ENCODE results near the gene RPL32.
A peak's percentile ranks its signal among the peaks of the same experiment; 100 is the strongest.

Gene RPL32

DNA sequence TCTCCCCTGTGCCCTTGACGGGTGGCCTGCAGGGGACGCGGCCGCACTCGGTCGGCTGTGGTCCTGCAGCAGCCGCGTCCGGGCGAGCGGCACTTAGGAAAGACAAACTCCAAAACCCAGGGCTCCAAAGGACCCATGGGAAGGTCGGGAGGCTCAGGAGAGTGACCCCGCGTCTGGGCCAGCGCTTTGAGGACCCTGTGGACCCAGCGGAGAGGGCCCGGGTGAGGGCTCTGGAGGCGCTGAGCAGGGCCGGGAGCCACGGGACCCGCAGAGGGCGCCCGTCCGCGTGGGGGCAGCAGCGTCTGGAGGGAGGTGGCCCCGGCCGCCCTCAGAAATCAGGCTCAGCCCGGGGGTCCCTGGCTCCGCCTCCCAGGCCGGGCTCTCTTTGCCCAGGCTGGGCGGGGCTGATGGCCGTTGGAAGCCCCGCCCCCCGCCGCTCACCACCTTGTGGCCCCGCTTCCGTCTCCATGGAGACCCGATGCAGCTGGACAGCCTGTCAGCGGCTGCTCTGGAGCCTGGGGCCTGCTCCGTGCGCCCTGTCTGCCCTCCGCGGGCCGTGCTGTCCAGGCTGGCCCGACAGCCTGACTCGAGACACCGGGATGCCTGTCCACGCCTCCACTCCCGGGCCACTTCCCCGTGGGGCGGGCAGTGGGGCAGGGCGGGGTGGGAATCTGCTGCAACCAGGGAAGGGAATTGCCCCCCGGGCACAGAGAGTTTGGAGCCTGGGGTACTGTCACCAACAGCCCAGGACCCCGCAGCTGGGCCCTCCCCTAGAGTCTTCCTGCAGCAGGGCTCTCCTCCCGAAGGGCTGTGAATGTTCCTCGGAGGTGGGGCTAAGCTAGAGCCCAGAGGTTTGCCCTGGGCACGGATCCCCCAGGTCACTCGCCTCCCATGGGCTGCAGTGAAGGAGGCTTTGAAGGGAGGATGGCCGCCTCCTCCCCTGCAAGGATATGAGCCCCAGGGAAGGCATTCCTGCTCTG, 34.8 kb upstream of the RPL32 start:
- in situ Hi-C loops (cut with HindIII; ENCODE audit: low sequenced_read_pairs), result no loop called here
- no peak for DNase-seq (ENCODE audit: low read depth, low spot score)
- TF ChIP-seq, protein P1, sequence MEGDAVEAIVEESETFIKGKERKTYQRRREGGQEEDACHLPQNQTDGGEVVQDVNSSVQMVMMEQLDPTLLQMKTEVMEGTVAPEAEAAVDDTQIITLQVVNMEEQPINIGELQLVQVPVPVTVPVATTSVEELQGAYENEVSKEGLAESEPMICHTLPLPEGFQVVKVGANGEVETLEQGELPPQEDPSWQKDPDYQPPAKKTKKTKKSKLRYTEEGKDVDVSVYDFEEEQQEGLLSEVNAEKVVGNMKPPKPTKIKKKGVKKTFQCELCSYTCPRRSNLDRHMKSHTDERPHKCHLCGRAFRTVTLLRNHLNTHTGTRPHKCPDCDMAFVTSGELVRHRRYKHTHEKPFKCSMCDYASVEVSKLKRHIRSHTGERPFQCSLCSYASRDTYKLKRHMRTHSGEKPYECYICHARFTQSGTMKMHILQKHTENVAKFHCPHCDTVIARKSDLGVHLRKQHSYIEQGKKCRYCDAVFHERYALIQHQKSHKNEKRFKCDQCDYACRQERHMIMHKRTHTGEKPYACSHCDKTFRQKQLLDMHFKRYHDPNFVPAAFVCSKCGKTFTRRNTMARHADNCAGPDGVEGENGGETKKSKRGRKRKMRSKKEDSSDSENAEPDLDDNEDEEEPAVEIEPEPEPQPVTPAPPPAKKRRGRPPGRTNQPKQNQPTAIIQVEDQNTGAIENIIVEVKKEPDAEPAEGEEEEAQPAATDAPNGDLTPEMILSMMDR (IDR thresholded peaks at IDR 0.05; ENCODE audit: low read depth, low read length), result peak; percentile 40
- peak overlapping the region; percentile 10 for H3K4me3 ChIP-seq (ENCODE audit: low read depth, low read length)

DNA sequence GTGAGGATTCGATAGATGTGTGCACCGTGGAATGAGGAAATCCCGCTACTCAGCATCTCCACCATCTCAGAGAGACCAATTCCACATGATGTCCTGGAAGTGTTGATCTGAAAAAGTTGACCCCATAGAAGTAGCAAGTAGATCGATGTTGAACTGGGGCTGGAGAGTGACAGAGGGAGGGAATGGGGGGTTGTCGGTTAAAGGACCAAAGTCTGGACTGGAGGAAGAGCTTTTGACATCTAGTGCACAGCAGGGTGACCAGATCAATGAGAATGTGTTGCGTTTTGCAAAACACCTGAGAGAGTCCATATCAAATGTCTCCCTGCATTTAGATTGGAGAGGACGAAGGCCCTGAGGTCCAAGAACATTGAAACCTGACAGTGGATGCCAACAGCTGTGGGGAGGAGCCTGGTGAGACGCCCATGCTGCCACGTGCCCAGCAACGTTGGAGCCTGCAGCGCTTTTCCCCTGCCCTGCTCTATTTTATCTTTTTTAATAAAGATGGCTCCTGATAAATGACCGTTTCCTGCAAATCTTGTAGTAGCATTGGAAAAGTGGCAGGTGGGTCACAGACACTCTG, 30.1 kb upstream of the RPL32 start:
- no peak overlapping the region for H3K4me3 ChIP-seq (ENCODE audit: low read depth, low read length)
- in situ Hi-C loops (cut with HindIII; ENCODE audit: low sequenced_read_pairs), result no loop called here
- no peak for DNase-seq (ENCODE audit: low read depth, low spot score)
- TF ChIP-seq, protein P1 (IDR thresholded peaks at IDR 0.05; ENCODE audit: low read depth, low read length), result no peak

DNA sequence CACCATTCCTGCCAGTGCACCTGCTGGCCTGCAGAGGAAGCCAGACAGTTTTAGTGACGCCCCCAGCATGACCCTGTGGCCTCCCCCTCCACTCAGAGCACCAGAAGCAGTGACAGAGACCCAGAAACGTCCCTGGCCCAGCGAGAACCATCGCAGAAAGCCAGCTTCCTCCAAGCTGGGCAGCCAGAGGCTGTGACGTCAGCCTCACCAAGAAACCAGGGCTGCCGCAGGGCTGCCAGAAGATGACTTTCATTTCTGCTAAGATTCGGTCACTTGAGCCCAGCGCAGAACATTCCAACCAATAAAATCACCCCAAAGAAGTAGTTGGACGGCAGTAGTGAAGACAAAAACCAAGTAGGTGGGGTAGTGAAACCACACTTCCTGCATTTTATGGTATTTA, 29.6 kb upstream of the RPL32 start:
- in situ Hi-C loops (cut with HindIII; ENCODE audit: low sequenced_read_pairs), result no loop called here
- TF ChIP-seq, protein P1 (IDR thresholded peaks at IDR 0.05; ENCODE audit: low read depth, low read length), result no peak
- no peak overlapping the region for H3K4me3 ChIP-seq (ENCODE audit: low read depth, low read length)
- DNase-seq (ENCODE audit: low read depth, low spot score), result no peak

DNA sequence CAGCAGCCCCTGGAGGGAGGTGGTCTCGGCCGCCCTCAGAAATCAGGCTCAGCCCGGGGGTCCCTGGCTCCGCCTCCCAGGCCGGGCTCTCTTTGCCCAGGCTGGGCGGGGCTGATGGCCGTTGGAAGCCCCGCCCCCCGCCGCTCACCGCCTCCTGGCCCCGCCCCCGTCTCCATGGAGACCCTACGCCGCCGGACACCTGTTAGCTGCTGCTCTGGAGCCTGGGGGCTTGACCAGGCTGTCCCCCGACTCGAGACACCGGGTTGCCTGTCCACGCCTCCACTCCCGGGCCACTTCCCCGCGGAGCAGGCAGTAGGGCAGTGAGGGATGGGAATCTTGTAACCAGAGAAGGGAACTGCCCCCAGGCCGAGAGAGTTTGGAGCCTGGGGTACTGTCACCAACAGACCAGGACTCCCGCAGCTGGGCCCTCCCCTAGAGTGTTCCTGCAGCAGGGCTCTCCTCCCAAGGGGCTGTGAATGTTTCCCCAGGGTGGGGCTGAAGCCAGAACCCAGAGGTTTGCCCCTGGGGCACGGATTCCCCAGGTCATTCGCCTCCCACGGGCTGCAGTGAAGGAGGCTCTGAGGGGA, 27.8 kb upstream of the RPL32 start:
- in situ Hi-C loops (cut with HindIII; ENCODE audit: low sequenced_read_pairs), result no loop called here
- TF ChIP-seq, protein P1 (IDR thresholded peaks at IDR 0.05; ENCODE audit: low read depth, low read length), result no peak
- no peak overlapping the region for H3K4me3 ChIP-seq (ENCODE audit: low read depth, low read length)
- no peak for DNase-seq (ENCODE audit: low read depth, low spot score)

DNA sequence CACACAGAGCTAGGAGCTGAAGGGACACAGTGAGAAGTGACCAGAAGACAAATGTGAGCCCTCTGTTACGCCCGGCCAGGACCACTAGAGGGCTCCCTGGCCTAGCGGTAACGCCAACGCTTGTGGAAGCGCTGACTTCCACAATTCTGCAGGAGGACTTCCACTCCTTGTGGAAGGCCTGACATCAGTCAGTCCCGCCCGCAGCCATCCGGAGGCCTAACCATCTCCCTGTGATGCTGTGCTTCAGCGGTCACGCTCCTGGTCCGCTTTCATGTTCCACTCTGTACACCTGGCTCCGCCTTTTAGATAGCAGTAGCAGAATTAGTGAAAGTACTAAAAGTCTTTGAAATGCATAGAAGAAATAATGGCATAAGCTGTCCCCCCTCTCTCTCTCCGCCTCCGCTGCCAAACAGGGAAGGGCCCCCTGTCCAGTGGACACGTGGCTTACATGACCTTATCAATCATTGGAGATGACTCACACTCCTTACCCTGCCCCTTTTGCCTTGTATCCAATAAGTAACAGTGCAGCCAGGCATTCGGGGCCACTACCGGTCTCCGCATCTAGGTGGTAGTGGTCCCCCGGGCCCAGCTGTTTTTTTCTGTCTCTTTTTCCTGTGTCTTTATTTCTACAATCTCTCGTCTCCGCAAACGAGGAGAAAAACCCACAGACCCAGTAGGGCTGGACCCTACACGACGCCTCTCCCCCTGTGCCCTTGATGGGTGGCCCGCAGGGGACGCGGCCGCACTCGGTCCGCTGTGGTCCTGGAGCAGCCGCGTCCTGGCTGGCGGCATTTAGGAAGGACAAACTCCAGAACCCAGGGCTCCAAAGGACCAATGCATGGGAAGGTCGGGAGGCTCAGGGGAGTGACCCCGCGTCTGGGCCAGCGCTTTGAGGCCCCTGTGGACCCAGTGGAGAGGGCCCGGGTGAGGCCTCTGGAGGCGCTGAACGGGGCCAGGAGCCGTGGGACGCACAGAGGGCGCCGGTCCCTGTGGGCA, 27.0 kb upstream of the RPL32 start:
- in situ Hi-C loops (cut with HindIII; ENCODE audit: low sequenced_read_pairs), result no loop called here
- H3K4me3 ChIP-seq (ENCODE audit: low read depth, low read length), result no peak overlapping the region

More for the DNA sequence above, 27.0 kb upstream of the RPL32 start:
- peak; percentile 88 for DNase-seq (ENCODE audit: low read depth, low spot score)
- TF ChIP-seq, protein P1 (IDR thresholded peaks at IDR 0.05; ENCODE audit: low read depth, low read length), result peak; percentile 95

All from astrocyte of the spinal cord (primary cell).